A549 (cell line): ENCODE data around the gene PANK2. TPM values are rescaled to one million over a fixed set of nuclear protein-coding genes. Genes with fewer than 3 reads are reported as not detected.

Experiments used
- ATAC-seq, 2 experiments: fragments of 200-7000 bp in 1 of 2; fragments of >200 bp in 1 of 2; cut with Nextera tagmentation in 1 of 2; cut with Tn5 transposase in 1 of 2; 3 replicates each; pipeline versions ENCODE4 v1.8.0 to v1.9.1; 2018 to 2020; ENCODE audit warnings: mild to moderate bottlenecking in 1 of 2, moderate library complexity in 1 of 2
- CTCF ChIA-PET: fragments of 300-600 bp; sonication (Branson Sonifier 250); formaldehyde crosslinking; extraction: SDS; loops from one replicate; lab custom pipeline; 2021; ENCODE audit warnings: antibody characterized with exemption, inconsistent platforms; lab: Yijun Ruan, JAX
- POLR2A ChIA-PET: fragments of 350-600 bp; formaldehyde crosslinking; extraction: SDS; loops from one replicate; lab custom pipeline; 2021; ENCODE audit warnings: antibody characterized with exemption, inconsistent platforms; lab: Yijun Ruan, JAX
- DNase-seq, 2 experiments: peaks; one replicate each; pipeline versions ENCODE4 v3.0.0 to v3.0.0-alpha.2; 2011 to 2016; ENCODE audit warnings: low read depth in 1 of 2, low spot score in 1 of 2
- FAIRE-seq: peaks from 2 replicates; lab custom pipeline; 2011; peaks lifted over from hg19 to GRCh38; lab: Jason Lieb, UNC
- H3K27ac ChIP-seq, 2 experiments: fragments of >200 bp; sonication (Bioruptor Twin); formaldehyde crosslinking; 3 replicates each; pipeline ENCODE4 v1.5.1; 2016 to 2017
- H3K4me1 ChIP-seq: fragments of >200 bp; sonication (Bioruptor Twin); formaldehyde crosslinking; 3 replicates; pipeline ENCODE4 v1.6.1; 2016
- H3K4me2 ChIP-seq: fragments of >200 bp; sonication (Bioruptor Twin); formaldehyde crosslinking; 3 replicates; pipeline ENCODE4 v1.6.1; 2016
- H3K4me3 ChIP-seq: fragments of >200 bp; sonication (Bioruptor Twin); formaldehyde crosslinking; 3 replicates; pipeline ENCODE4 v1.5.1; 2016
- H3K9me3 ChIP-seq: fragments of >200 bp; sonication (Bioruptor Twin); formaldehyde crosslinking; 3 replicates; pipeline ENCODE4 v1.6.1; 2016
- BHLHE40 ChIP-seq: IDR thresholded peaks from 2 replicates; pipeline ENCODE4 v1.6.1; 2012; ENCODE audit warnings: low read depth, low read length, inconsistent platforms
- CBX2 ChIP-seq: fragments of 200-600 bp; sonication (generic); IDR thresholded peaks from 2 replicates; pipeline ENCODE4 v1.6.1; 2016; ENCODE audit warnings: low read depth, mild to moderate bottlenecking, borderline replicate concordance
- CTCF ChIP-seq: fragments of >200 bp; sonication (Bioruptor Twin); formaldehyde crosslinking; IDR thresholded peaks from 3 replicates; pipeline ENCODE4 v1.5.1; 2016
- EP300 ChIP-seq, 2 experiments: fragments of >200 bp; sonication (Bioruptor Twin); formaldehyde crosslinking; IDR thresholded peaks; 2 replicates in 1 of 2; 3 replicates in 1 of 2; pipeline ENCODE4 v1.6.1; 2016 to 2017
- FOSB ChIP-seq: fragments of 250-450 bp; sonication (Bioruptor Pico); IDR thresholded peaks from 2 replicates; pipeline ENCODE4 v1.5.0; 2020; ENCODE audit warnings: mild to moderate bottlenecking, moderate library complexity
- HMGXB4 ChIP-seq: fragments of 250-450 bp; sonication (Bioruptor Pico); IDR thresholded peaks from 2 replicates; pipeline ENCODE4 v1.5.0; 2021; ENCODE audit warnings: mild to moderate bottlenecking, moderate library complexity, borderline replicate concordance
- KDM5A ChIP-seq: fragments of 200-600 bp; sonication (generic); IDR thresholded peaks from 2 replicates; pipeline ENCODE4 v1.6.1; 2016; ENCODE audit warnings: antibody characterized with exemption, mild to moderate bottlenecking
- MAFK ChIP-seq: fragments of 450-650 bp; IDR thresholded peaks from 2 replicates; pipeline ENCODE4 v1.6.1; 2014; ENCODE audit not compliant: partially characterized antibody
- MYC ChIP-seq: IDR thresholded peaks from 2 replicates; pipeline ENCODE4 v1.6.1; 2012; ENCODE audit warnings: mild to moderate bottlenecking, inconsistent platforms, low read length, improper control_type of control experiment, borderline replicate concordance
- PHF8 ChIP-seq: fragments of 200-600 bp; sonication (generic); IDR thresholded peaks from 2 replicates; pipeline ENCODE4 v1.6.1; 2016; ENCODE audit warnings: low read depth, mild to moderate bottlenecking, antibody characterized with exemption, moderate library complexity, borderline replicate concordance
- POLR2AphosphoS2 ChIP-seq: conservative IDR thresholded peaks from 2 replicates; pipeline ENCODE4 v1.6.1; 2012; ENCODE audit warnings: low read length, improper control_type of control experiment, inconsistent platforms
- RNF2 ChIP-seq: fragments of 200-600 bp; sonication (generic); IDR thresholded peaks from 2 replicates; pipeline ENCODE4 v1.6.1; 2016; ENCODE audit warnings: low read depth, mild to moderate bottlenecking, antibody characterized with exemption, moderate library complexity, borderline replicate concordance
- WGBS: methylation state at CpG from one replicate; pipeline ENCODE4 v1.1.6; 2017; ENCODE audit errors: missing lambda C conversion rate; 5-methylcytosine and 5-hydroxymethylcytosine counted together
- polyA plus RNA-seq, 4 experiments: library from polyadenylated mRNA; depleted of rRNA in 3 of 4; stranded (reverse); fragments of >200 nt; fragmentation: RNase III in 1 of 4; extraction: RNeasy Plus Mini Kit Qiagen cat#74134 plus additional on column Dnase treatment in 1 of 4; gene quantifications; 2 replicates in 3 of 4; 3 replicates in 1 of 4; pipeline ENCODE4 v1.2.3, GENCODE V29; 2011 to 2017
- TF ChIP-seq, protein P1 (sequence below): IDR thresholded peaks from 2 replicates; pipeline ENCODE4 v1.6.1; 2012
- TF ChIP-seq, protein P2 (sequence below): IDR thresholded peaks from 2 replicates; pipeline ENCODE4 v1.6.1; 2012; ENCODE audit warnings: low read depth, borderline replicate concordance

The PANK2 gene
- polyA plus RNA-seq, 2 of the 4 experiments (the other 2 are of a cell fraction): 44.6 to 45.9 TPM

DNA sequence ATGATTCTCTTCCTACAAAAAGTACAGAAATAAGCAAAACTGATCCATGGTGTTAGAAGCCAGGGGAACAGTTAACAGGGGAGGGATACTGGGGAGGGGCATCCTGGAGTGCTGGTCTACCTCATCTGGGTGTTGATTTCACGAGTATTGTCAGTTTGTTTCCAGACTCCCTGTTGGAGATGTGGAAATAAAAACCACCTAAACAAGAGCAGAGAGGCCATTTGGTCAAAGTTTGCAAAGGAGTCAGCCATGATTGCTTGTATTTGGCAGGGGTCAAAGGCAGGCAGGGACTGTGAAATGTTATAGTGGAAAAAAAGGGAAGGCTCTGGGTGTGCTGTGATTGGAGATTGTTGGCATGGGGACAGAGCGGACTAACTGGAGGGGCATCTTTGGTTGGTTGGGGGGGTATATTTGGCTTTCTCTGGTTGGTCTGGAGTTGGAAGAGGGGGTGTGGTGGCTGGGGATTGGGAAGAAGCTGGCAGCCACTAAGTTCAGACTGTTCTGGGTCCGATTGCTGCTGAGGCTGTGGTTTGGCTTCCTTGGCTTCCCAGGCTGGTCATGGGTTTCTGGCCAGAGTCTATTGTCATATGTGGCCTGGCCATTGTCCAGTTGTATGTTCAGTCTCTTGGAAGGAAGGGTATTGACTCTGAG lies 14.9 kb upstream of the PANK2 start:
- no peak for TF ChIP-seq MAFK
- TF ChIP-seq, protein P1, sequence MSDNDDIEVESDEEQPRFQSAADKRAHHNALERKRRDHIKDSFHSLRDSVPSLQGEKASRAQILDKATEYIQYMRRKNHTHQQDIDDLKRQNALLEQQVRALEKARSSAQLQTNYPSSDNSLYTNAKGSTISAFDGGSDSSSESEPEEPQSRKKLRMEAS: no peak
- no peak for TF ChIP-seq PHF8
- no peak for TF ChIP-seq MYC
- TF ChIP-seq BHLHE40: no peak
- TF ChIP-seq, protein P2, sequence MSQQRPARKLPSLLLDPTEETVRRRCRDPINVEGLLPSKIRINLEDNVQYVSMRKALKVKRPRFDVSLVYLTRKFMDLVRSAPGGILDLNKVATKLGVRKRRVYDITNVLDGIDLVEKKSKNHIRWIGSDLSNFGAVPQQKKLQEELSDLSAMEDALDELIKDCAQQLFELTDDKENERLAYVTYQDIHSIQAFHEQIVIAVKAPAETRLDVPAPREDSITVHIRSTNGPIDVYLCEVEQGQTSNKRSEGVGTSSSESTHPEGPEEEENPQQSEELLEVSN: no peak
- no peak for TF ChIP-seq FOSB (CRISPR knock-in tag)
- no peak for TF ChIP-seq RNF2
- Histone ChIP-seq H3K4me2 (no peak overlapping the region), H3K4me3 (no peak overlapping the region), H3K4me1 (0 out of 3 replicates have a peak, but pooled peaks cover 3% of the 10 kb centered on the region), H3K9me3 (no peaks in the 10 kb centered on the region), H3K27ac (no peak overlapping the region)
- FAIRE-seq (no peak), ATAC-seq (no peak), DNase-seq (no peak)
- WGBS: 84% methylated on average over 3 of the region's 3 CpGs
- CTCF ChIA-PET: interaction anchor here (1.0 to 1.5 kb wide), 5 partner anchors 8 to 164 kb away, joined by 4 to 6 read pairs (median 5); no protein-coding TSS in a partner anchor
- POLR2A ChIA-PET: interaction anchor here (0.7 kb wide), 1 partner anchor 829 kb away, joined by 3 read pairs; no protein-coding TSS in a partner anchor

- H3K27ac ChIP-seq: no peak overlapping the region
- TF ChIP-seq CTCF: no peak
- TF ChIP-seq HMGXB4 (CRISPR knock-in tag): no peak
- TF ChIP-seq KDM5A: no peak
- 0 out of 2 replicates have a peak, but pooled peaks have one; percentile 47 for TF ChIP-seq POLR2AphosphoS2
- TF ChIP-seq, all 56 proteins: peak for 1
- 92% methylated on average over 9 of the region's 9 CpGs for WGBS
- DNase-seq: no peak
- H3K4me3 ChIP-seq: no peak overlapping the region
- ChIA-PET POLR2A (interaction anchor here (0.7 kb wide), 2 partner anchors 90 to 1398 kb away, joined by 6 to 11 read pairs; no protein-coding TSS in a partner anchor), CTCF (interaction anchor here (0.9 to 4.2 kb wide), 11 partner anchors 8 to 199 kb away, joined by 3 to 18 read pairs (median 4); partner anchors contain the start of genes AP5S1 and CENPB)
- no peak overlapping the region for H3K4me2 ChIP-seq
- no peak for FAIRE-seq
- H3K9me3 ChIP-seq: no peaks in the 10 kb centered on the region
- 0 out of 3 replicates have a peak, but pooled peaks cover 3% of the 10 kb centered on the region for H3K4me1 ChIP-seq
- ATAC-seq: no peak
Observed at GRCh38 chr20:3875378-3875974, 13.7 kb upstream of the PANK2 start.

DNA sequence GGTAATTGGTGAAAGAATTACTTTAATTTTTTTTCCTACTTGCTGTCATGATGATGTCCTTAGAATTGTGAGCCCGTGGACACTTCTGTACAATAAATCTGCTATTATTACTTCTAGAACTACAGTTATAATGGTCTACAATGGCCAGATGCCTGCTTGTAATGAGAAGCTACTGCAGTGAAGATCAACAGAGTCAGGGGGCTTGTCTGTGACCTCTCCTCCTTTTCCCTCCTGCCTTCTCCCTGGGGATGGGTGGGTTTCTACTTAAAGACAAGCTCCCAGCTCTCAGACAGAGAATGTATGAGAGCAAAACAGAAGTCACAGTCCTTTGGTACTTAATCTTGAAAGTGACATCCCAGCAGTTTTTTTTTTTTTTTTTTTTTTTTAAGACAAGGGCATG lies 13.2 kb upstream of the PANK2 start:
- WGBS: 45% methylated on average over 1 of the region's 1 CpG
- no peaks in the 10 kb centered on the region for H3K9me3 ChIP-seq
- DNase-seq (no peak), FAIRE-seq (no peak), ATAC-seq (no peak)
- H3K4me1 ChIP-seq: 0 out of 3 replicates have a peak, but pooled peaks cover 3% of the 10 kb centered on the region
- H3K27ac ChIP-seq: no peak overlapping the region
- ChIA-PET CTCF (interaction anchor here (0.9 to 4.2 kb wide), 6 partner anchors 9 to 90 kb away, joined by 3 to 18 read pairs (median 4); partner anchors contain the start of genes AP5S1 and CENPB), POLR2A (interaction anchor here (0.7 kb wide), 1 partner anchor 91 kb away, joined by 11 read pairs; no protein-coding TSS in a partner anchor)
- no peak for TF ChIP-seq EP300 (IDR thresholded peaks at IDR 0.05)
- TF ChIP-seq CBX2: no peak
- H3K4me2 ChIP-seq: no peak overlapping the region
- H3K4me3 ChIP-seq: no peak overlapping the region
